K562 (cell line): ENCODE data around the gene PRR14. TPM values are rescaled to one million over a fixed set of nuclear protein-coding genes. Genes with fewer than 3 reads are reported as not detected.

Source experiments
- DMBX1 ChIP-seq: fragments of 250-450 bp; sonication (Bioruptor Pico); IDR thresholded peaks from 2 replicates; pipeline ENCODE4 v1.8.0; 2022; ENCODE audit warnings: inconsistent platforms, mild to moderate bottlenecking, moderate library complexity, borderline replicate concordance
- IFI16 ChIP-seq: fragments of 250-450 bp; sonication (Bioruptor Pico); IDR thresholded peaks from 2 replicates; pipeline ENCODE4 v2.1.2; 2022; ENCODE audit warnings: mild to moderate bottlenecking, inconsistent platforms
- KDM2B ChIP-seq: fragments of 250-450 bp; sonication (Bioruptor Pico); IDR thresholded peaks from 2 replicates; pipeline ENCODE4 v1.8.0; 2021; ENCODE audit warnings: mild to moderate bottlenecking, moderate library complexity
- KDM4B ChIP-seq, 2 experiments: fragments of 450-650 bp in 1 of 2; sonication (generic) in 1 of 2; IDR thresholded peaks; 2 replicates each; pipeline ENCODE4 v1.6.1; 2016 to 2017; ENCODE audit warnings: borderline replicate concordance in 2 of 2, antibody characterized with exemption in 1 of 2, low read depth in 1 of 2, mild to moderate bottlenecking in 1 of 2
- KLF13 ChIP-seq: fragments of 450-650 bp; IDR thresholded peaks from 2 replicates; pipeline ENCODE4 v1.6.1; 2016; ENCODE audit warnings: missing genetic modification characterization, low read depth, mild to moderate bottlenecking, missing compliant biosample characterization, moderate library complexity, borderline replicate concordance
- STAG1 ChIP-seq: sonication (generic); formaldehyde crosslinking; IDR thresholded peaks from 2 replicates; pipeline ENCODE4 v1.5.0; 2020; ENCODE audit warnings: missing genetic modification reagents, borderline replicate concordance
- ZSCAN32 ChIP-seq: fragments of 450-650 bp; formaldehyde crosslinking; IDR thresholded peaks from 2 replicates; pipeline ENCODE4 v1.4.0; 2020; ENCODE audit warnings: mild to moderate bottlenecking, moderate library complexity
- polyA plus RNA-seq, 8 experiments: library from polyadenylated mRNA; depleted of rRNA in 4 of 8; stranded (reverse) in 5 of 8; unstranded in 3 of 8; fragments of >200 nt; fragmentation: Nextera tagmentation in 2 of 8; fragmentation: Illumina TruSeq in 1 of 8; extraction: Ambion mirVana in 2 of 8; extraction: Trizol in 1 of 8; gene quantifications; 2 replicates each; pipeline versions ENCODE4 v1.2.1 to v1.2.3, GENCODE V29; 2011 to 2014; ENCODE audit warnings: inconsistent platforms in 1 of 8, missing spikeins in 1 of 8
- total RNA-seq, 7 experiments: library from RNA; depleted of rRNA in 6 of 7; stranded (reverse); fragments of >200 nt in 6 of 7; fragmentation: Illumina TruSeq in 2 of 7; extraction: Trizol in 2 of 7; gene quantifications; 2 replicates each; pipeline versions ENCODE4 v1.2.1 to v1.2.3, GENCODE V29; 2011 to 2021; ENCODE audit warnings: low replicate concordance in 1 of 7
- TF ChIP-seq, protein P1 (sequence below): fragments of 450-650 bp; formaldehyde crosslinking; conservative IDR thresholded peaks from 2 replicates; pipeline ENCODE4 v1.4.0; 2022; ENCODE audit warnings: mild to moderate bottlenecking, missing genetic modification characterization
- TF ChIP-seq, protein P2 (sequence below), 2 experiments: fragments of 450-650 bp in 1 of 2; sonication (generic) in 1 of 2; formaldehyde crosslinking in 1 of 2; IDR thresholded peaks; 2 replicates each; pipeline versions ENCODE4 v1.7.1 to v1.9.0; 2016 to 2022; ENCODE audit warnings: inconsistent platforms in 1 of 2, mild to moderate bottlenecking in 1 of 2, missing genetic modification reagents in 1 of 2
- TF ChIP-seq, protein P3 (sequence below): fragments of 250-450 bp; sonication (Bioruptor Pico); IDR thresholded peaks from 2 replicates; pipeline ENCODE4 v1.5.0; 2020; ENCODE audit warnings: mild to moderate bottlenecking, borderline replicate concordance
- TF ChIP-seq, protein P4 (sequence below): fragments of 450-650 bp; IDR thresholded peaks from 2 replicates; pipeline ENCODE4 v1.6.1; 2014; ENCODE audit warnings: low read depth, mild to moderate bottlenecking, moderate library complexity, borderline replicate concordance

Gene PRR14
- total and polyA plus RNA-seq, 9 of the 15 experiments (the other 6 are each of a cell fraction or from before 2014, with no cell fraction given): 2.2 to 63.1 (median 11.5) TPM

DNA sequence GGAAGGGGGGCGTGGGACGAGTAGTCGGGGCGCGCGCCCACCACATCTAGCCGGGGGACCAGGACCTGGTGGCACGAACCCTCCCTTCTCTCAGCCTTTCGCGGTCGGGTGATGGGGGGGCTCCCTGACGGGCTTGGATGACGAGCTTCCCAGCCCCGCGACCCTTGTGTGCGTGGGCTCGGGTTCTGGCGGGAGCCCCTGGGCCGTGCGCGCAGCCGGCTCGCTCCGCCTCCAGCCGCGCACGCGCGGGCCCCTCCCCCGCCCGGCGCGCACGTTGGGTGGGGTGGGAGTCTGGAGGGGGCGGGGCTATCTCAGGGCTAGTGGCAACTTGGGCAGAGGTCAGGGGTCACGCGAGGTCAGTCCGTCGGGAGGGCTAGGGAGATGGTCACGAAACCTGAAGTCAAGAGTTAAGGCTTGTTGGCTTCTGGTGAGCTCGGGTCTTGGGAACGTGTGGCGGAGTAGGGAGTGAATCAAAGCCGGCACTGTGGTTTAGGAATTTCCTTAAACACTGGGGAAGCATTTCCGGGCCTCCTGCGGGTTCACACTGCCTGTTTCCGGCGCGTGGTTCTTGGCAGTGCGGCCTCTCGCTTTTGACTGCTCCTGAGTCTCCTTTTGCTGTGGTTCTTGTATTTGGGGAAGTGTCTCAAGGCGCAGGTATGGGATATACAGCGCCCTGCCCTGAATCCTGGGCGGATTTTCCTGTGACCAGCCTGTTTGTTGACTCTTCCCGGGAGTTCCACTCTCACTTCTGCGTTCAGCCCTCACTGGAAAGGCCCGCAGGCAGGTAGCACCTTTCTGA, 48.3 kb downstream of the PRR14 start, which contains the start of gene SRCAP (continued):
- TF ChIP-seq KDM2B (CRISPR knock-in tag): no peak
- TF ChIP-seq ZSCAN32 (CRISPR knock-in tag): no peak
- TF ChIP-seq IFI16 (CRISPR knock-in tag): no peak
- TF ChIP-seq, protein P1, sequence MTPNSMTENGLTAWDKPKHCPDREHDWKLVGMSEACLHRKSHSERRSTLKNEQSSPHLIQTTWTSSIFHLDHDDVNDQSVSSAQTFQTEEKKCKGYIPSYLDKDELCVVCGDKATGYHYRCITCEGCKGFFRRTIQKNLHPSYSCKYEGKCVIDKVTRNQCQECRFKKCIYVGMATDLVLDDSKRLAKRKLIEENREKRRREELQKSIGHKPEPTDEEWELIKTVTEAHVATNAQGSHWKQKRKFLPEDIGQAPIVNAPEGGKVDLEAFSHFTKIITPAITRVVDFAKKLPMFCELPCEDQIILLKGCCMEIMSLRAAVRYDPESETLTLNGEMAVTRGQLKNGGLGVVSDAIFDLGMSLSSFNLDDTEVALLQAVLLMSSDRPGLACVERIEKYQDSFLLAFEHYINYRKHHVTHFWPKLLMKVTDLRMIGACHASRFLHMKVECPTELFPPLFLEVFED (CRISPR knock-in tag): peak; percentile 50; the same call in 1 of the 2 replicates
- 0 out of 4 replicates have a peak, but pooled peaks of 1 of the 2 experiments have one; percentile 49 for TF ChIP-seq KDM4B (IDR thresholded peaks at IDR 0.05; ENCODE audit: borderline replicate concordance in 2 of 2, low read depth in 1 of 2)
- TF ChIP-seq, protein P2, sequence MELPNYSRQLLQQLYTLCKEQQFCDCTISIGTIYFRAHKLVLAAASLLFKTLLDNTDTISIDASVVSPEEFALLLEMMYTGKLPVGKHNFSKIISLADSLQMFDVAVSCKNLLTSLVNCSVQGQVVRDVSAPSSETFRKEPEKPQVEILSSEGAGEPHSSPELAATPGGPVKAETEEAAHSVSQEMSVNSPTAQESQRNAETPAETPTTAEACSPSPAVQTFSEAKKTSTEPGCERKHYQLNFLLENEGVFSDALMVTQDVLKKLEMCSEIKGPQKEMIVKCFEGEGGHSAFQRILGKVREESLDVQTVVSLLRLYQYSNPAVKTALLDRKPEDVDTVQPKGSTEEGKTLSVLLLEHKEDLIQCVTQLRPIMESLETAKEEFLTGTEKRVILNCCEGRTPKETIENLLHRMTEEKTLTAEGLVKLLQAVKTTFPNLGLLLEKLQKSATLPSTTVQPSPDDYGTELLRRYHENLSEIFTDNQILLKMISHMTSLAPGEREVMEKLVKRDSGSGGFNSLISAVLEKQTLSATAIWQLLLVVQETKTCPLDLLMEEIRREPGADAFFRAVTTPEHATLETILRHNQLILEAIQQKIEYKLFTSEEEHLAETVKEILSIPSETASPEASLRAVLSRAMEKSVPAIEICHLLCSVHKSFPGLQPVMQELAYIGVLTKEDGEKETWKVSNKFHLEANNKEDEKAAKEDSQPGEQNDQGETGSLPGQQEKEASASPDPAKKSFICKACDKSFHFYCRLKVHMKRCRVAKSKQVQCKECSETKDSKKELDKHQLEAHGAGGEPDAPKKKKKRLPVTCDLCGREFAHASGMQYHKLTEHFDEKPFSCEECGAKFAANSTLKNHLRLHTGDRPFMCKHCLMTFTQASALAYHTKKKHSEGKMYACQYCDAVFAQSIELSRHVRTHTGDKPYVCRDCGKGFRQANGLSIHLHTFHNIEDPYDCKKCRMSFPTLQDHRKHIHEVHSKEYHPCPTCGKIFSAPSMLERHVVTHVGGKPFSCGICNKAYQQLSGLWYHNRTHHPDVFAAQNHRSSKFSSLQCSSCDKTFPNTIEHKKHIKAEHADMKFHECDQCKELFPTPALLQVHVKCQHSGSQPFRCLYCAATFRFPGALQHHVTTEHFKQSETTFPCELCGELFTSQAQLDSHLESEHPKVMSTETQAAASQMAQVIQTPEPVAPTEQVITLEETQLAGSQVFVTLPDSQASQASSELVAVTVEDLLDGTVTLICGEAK (IDR thresholded peaks at IDR 0.05): peak; percentile 96
- TF ChIP-seq, protein P2 (CRISPR knock-in tag; IDR thresholded peaks at IDR 0.05): no peak
- TF ChIP-seq, protein P3, sequence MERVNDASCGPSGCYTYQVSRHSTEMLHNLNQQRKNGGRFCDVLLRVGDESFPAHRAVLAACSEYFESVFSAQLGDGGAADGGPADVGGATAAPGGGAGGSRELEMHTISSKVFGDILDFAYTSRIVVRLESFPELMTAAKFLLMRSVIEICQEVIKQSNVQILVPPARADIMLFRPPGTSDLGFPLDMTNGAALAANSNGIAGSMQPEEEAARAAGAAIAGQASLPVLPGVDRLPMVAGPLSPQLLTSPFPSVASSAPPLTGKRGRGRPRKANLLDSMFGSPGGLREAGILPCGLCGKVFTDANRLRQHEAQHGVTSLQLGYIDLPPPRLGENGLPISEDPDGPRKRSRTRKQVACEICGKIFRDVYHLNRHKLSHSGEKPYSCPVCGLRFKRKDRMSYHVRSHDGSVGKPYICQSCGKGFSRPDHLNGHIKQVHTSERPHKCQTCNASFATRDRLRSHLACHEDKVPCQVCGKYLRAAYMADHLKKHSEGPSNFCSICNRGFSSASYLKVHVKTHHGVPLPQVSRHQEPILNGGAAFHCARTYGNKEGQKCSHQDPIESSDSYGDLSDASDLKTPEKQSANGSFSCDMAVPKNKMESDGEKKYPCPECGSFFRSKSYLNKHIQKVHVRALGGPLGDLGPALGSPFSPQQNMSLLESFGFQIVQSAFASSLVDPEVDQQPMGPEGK: no peak
- no peak for TF ChIP-seq STAG1
- TF ChIP-seq, protein P4, sequence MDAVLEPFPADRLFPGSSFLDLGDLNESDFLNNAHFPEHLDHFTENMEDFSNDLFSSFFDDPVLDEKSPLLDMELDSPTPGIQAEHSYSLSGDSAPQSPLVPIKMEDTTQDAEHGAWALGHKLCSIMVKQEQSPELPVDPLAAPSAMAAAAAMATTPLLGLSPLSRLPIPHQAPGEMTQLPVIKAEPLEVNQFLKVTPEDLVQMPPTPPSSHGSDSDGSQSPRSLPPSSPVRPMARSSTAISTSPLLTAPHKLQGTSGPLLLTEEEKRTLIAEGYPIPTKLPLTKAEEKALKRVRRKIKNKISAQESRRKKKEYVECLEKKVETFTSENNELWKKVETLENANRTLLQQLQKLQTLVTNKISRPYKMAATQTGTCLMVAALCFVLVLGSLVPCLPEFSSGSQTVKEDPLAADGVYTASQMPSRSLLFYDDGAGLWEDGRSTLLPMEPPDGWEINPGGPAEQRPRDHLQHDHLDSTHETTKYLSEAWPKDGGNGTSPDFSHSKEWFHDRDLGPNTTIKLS: no peak
- TF ChIP-seq KLF13: 0 out of 2 replicates have a peak, but pooled peaks have one; percentile 41
- peak; percentile 0; the same call in 1 of the 2 replicates for TF ChIP-seq DMBX1 (CRISPR knock-in tag)
